Osteoblast (primary cell): ENCODE measurements around the gene LRP8. TPM values are rescaled to one million over a fixed set of nuclear protein-coding genes. Genes with fewer than 3 reads are reported as not detected.

Experiments
- DNase-seq: peaks from one replicate; pipeline ENCODE4 v3.0.0; 2011; ENCODE audit warnings: low spot score, mixed read lengths; ENCODE audit not compliant: insufficient read length; ENCODE audit errors: missing footprints
- H2AFZ ChIP-seq: 2 replicates; pipeline ENCODE4 v1.6.0; 2011; ENCODE audit warnings: mild to moderate bottlenecking, low read length
- H3K27ac ChIP-seq: 2 replicates; pipeline ENCODE4 v1.5.1; 2011; ENCODE audit warnings: mild to moderate bottlenecking, low read depth, low read length, moderate library complexity
- H3K27me3 ChIP-seq: 2 replicates; pipeline ENCODE4 v1.6.0; 2012; ENCODE audit warnings: mild to moderate bottlenecking, control low read depth, inconsistent platforms, low read length, moderate library complexity; ENCODE audit not compliant: insufficient read depth
- H3K36me3 ChIP-seq: 2 replicates; pipeline ENCODE4 v1.5.1; 2011; ENCODE audit warnings: mild to moderate bottlenecking, low read length, control low read depth, moderate library complexity; ENCODE audit not compliant: insufficient read depth
- H3K4me1 ChIP-seq: 2 replicates; pipeline ENCODE4 v1.5.1; 2011; ENCODE audit warnings: mild to moderate bottlenecking, low read length, control low read depth, moderate library complexity; ENCODE audit not compliant: insufficient read depth
- H3K4me2 ChIP-seq: 2 replicates; pipeline ENCODE4 v1.6.0; 2011; ENCODE audit warnings: mild to moderate bottlenecking, low read length; ENCODE audit not compliant: insufficient read depth
- H3K4me3 ChIP-seq: fragments of 200-600 bp; sonication (generic); 3 replicates; pipeline ENCODE4 v1.5.1; 2012; ENCODE audit warnings: mild to moderate bottlenecking, low read length, inconsistent platforms; ENCODE audit not compliant: insufficient read depth
- H3K79me2 ChIP-seq: 2 replicates; pipeline ENCODE4 v1.6.0; 2012; ENCODE audit warnings: mild to moderate bottlenecking, low read length, control low read depth, inconsistent platforms; ENCODE audit not compliant: insufficient read depth
- H3K9me3 ChIP-seq: 2 replicates; pipeline ENCODE4 v1.5.1; 2011; ENCODE audit warnings: low read depth, low read length, control low read depth
- H4K20me1 ChIP-seq: 2 replicates; pipeline ENCODE4 v1.6.0; 2012; ENCODE audit warnings: mild to moderate bottlenecking, low read length, control low read depth; ENCODE audit not compliant: insufficient read depth
- total RNA-seq: library from RNA; depleted of rRNA; stranded (reverse); fragments of >200 nt; gene quantifications from 2 replicates; pipeline ENCODE4 v1.2.3, GENCODE V29; 2012
- TF ChIP-seq, protein P1 (sequence below): IDR thresholded peaks from 2 replicates; pipeline ENCODE4 v1.5.1; 2011; ENCODE audit warnings: mild to moderate bottlenecking, low read depth, low read length, moderate library complexity; ENCODE audit errors: extremely low read depth

Gene LRP8
- total RNA-seq, 1 donor: 11.2 TPM

DNA sequence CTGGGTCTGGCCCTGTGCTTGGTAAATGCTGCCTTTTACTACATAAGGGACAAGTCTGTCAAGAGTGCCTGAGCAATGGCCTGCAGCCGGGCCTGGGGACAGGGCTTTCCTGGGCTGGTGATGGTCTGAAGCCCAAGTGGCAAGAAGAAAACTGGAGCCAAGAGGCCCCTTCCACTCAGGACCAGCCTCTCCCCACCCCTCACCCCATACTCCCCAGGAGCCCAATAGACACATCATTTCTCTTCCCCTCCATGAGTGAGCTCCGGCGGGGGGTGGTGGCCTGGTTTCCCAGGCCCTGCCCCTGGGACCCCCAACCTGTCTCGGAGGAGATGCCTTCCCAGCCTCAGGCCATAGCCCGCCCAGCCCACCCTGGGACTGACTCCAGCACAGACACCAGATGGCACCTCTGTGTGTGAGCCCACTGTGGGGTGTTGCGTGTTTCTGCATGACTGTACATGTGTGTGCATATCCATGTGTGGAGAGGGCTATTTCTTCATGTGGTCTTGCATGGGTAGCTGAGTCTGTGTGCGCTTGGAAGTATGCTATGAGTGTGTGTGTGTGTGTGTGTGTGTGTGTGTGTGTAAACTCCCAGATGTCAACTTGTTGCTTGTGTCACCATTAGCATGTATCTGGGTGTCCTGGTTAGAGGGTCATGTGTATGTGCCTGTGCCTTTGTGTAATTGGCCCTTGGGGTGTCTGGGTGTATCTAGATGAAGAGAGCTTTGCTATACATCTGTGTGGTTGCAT is 14.3 kb upstream of the LRP8 start:
- Histone ChIP-seq H4K20me1 (no peaks in the 10 kb centered on the region), H3K27me3 (peaks cover 7% of the 10 kb centered on the region), H3K4me2 (no peak overlapping the region), H3K4me1 (no peaks in the 10 kb centered on the region), H3K4me3 (no peak overlapping the region), H3K27ac (no peak overlapping the region), H2AFZ (no peak overlapping the region), H3K36me3 (no peaks in the 10 kb centered on the region), H3K79me2 (no peaks in the 10 kb centered on the region), H3K9me3 (no peaks in the 10 kb centered on the region)
- TF ChIP-seq, protein P1, sequence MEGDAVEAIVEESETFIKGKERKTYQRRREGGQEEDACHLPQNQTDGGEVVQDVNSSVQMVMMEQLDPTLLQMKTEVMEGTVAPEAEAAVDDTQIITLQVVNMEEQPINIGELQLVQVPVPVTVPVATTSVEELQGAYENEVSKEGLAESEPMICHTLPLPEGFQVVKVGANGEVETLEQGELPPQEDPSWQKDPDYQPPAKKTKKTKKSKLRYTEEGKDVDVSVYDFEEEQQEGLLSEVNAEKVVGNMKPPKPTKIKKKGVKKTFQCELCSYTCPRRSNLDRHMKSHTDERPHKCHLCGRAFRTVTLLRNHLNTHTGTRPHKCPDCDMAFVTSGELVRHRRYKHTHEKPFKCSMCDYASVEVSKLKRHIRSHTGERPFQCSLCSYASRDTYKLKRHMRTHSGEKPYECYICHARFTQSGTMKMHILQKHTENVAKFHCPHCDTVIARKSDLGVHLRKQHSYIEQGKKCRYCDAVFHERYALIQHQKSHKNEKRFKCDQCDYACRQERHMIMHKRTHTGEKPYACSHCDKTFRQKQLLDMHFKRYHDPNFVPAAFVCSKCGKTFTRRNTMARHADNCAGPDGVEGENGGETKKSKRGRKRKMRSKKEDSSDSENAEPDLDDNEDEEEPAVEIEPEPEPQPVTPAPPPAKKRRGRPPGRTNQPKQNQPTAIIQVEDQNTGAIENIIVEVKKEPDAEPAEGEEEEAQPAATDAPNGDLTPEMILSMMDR: no peak
- DNase-seq: no peak

DNA sequence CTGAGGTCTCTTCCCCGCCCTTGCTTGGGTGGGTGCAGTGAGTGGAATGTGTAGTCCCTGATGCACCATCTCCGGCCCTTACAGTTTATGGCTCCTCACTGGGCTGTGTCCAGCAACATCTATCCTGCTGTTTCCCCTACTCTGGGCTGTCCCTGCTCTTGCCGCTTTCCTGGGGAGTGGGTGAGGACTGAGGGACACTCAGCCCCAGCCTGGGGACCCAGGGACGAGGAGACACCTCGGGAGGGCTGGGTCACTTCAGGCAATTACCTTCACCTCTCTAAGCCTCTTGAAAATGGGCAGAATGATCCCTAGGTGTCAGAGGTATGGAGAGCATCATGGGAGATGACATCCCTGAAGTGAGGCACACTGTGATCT is 13.6 kb upstream of the LRP8 start:
- no peak overlapping the region for H3K4me2 ChIP-seq
- H3K79me2 ChIP-seq: no peaks in the 10 kb centered on the region
- no peak overlapping the region for H3K4me3 ChIP-seq
- H3K27me3 ChIP-seq: peaks cover 11% of the 10 kb centered on the region
- no peak overlapping the region for H2AFZ ChIP-seq
- no peaks in the 10 kb centered on the region for H3K9me3 ChIP-seq
- DNase-seq: no peak
- no peak overlapping the region for H3K27ac ChIP-seq
- H3K4me1 ChIP-seq: no peaks in the 10 kb centered on the region
- no peaks in the 10 kb centered on the region for H3K36me3 ChIP-seq
- H4K20me1 ChIP-seq: no peaks in the 10 kb centered on the region
- TF ChIP-seq, protein P1: no peak

DNA sequence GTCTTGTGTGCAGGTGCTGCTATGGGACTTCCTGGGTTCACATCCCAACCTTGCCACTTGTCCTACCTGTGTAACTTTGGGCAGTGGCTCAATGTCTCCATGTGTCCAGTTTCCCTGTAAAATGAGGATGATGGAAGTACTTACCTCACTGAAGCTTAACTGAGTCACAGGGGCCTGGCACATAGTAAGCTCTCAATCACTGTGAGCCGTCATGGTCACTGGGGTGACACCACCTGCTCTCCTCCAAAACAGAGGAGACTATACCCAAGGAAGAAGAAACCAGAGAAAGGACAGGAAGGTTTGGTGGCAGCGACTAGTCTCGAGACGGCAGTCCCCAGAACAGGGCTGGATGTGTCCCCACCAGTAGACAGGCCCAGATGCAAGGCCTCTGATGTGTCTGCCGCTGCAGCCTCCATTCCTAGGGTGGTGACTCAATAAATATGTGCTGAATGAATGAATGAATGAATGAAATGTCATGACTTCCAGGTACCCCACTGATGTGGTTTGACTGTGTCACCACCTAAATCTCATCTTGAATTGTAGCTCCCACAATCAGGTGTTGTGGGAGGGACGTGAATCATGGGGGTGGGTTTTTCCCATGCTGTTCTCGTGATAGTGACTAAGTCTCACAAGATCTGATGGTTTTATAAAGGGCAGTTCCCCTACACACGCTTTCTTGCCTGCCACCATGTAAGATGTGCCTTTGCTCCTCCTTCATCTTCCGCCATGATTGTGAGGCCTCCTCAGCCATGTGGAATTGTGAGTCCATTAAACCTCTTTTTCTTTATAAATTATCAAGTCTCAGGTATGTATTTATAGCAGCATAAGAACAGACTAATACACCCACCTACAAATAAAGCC is 13.0 kb upstream of the LRP8 start:
- Histone ChIP-seq H3K4me1 (no peaks in the 10 kb centered on the region), H3K4me2 (no peak overlapping the region)

More for the DNA sequence above, 13.0 kb upstream of the LRP8 start:
- Histone ChIP-seq H3K27me3 (peaks cover 14% of the 10 kb centered on the region), H2AFZ (no peak overlapping the region), H3K9me3 (no peaks in the 10 kb centered on the region), H3K4me3 (no peak overlapping the region), H3K27ac (no peak overlapping the region), H3K36me3 (no peaks in the 10 kb centered on the region), H4K20me1 (no peaks in the 10 kb centered on the region), H3K79me2 (no peaks in the 10 kb centered on the region)
- DNase-seq: no peak
- TF ChIP-seq, protein P1: no peak
